BJ (cell line): ENCODE measurements around the gene PVALEF. TPM values are rescaled to one million over a fixed set of nuclear protein-coding genes. Genes with fewer than 3 reads are reported as not detected.

Experiments
- CTCF ChIA-PET: fragments of 350-600 bp; formaldehyde crosslinking; extraction: SDS; loops from one replicate; lab custom pipeline; 2021; ENCODE audit warnings: antibody characterized with exemption, inconsistent platforms; lab: Yijun Ruan, JAX
- POLR2A ChIA-PET: fragments of 300-600 bp; sonication (Branson Sonifier 250); formaldehyde crosslinking; extraction: SDS; loops from one replicate; lab custom pipeline; 2021; ENCODE audit warnings: antibody characterized with exemption; lab: Charles Lee
- DNase-seq: peaks from one replicate; pipeline ENCODE4 v3.0.0-alpha.2; 2011; ENCODE audit warnings: low read depth
- H3K27me3 ChIP-seq: 2 replicates; pipeline ENCODE4 v1.6.0; 2011; ENCODE audit warnings: low read length; ENCODE audit not compliant: control insufficient read depth, insufficient read depth
- H3K36me3 ChIP-seq: 2 replicates; pipeline ENCODE4 v1.5.1; 2011; ENCODE audit warnings: low read length; ENCODE audit not compliant: control insufficient read depth, insufficient read depth
- H3K4me3 ChIP-seq: 2 replicates; pipeline ENCODE4 v1.5.1; 2011; ENCODE audit warnings: low read depth, mild to moderate bottlenecking, control low read depth, low read length
- CTCF ChIP-seq: IDR thresholded peaks from 2 replicates; pipeline ENCODE4 v1.5.1; 2011; ENCODE audit warnings: low read depth, mild to moderate bottlenecking, control low read depth, inconsistent platforms, low read length, moderate library complexity; ENCODE audit not compliant: insufficient read depth
- polyA plus RNA-seq: library from polyadenylated mRNA; depleted of rRNA; stranded (reverse); fragments of >200 nt; gene quantifications from 2 replicates; pipeline ENCODE4 v1.2.3, GENCODE V29; 2011

PVALEF gene
- polyA plus RNA-seq, 1 experiment, result not detected

- CTCF ChIA-PET, result no interaction called here
- no peaks in the 10 kb centered on the region for H3K36me3 ChIP-seq
Observed at GRCh38 chr17:81126281-81127132, 38.8 kb upstream of the PVALEF start.

DNA sequence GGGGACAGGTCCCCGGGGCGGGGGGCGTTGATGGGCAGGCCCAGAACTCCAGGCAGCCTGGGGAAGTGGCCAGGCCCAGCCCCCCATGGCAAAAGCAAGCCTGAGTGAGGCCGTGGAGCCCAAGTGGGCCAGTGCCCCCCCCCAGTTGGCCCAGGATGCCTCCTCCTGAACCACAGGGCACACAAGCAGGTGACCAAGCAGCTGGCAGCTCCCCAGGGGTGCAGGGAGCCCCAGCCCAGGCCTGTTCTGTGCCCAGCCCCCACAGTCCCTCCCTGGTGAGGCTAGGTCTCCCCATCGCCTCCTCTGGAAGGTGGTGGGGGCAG is 38.2 kb upstream of the PVALEF start:
- CTCF ChIA-PET, result no interaction called here
- POLR2A ChIA-PET, result no interaction called here
- H3K27me3 ChIP-seq, result no peaks in the 10 kb centered on the region; the same call in 1 of the 2 replicates

More at GRCh38 chr17:81126281-81127132, 38.8 kb upstream of the PVALEF start:
- no peak for DNase-seq
- no peak for TF ChIP-seq CTCF
- POLR2A ChIA-PET, result no interaction called here
- peaks cover under 1% of the 10 kb centered on the region; the same call in 1 of the 2 replicates for H3K27me3 ChIP-seq
- no peak overlapping the region for H3K4me3 ChIP-seq

GRCh38 chr17:81127526-81128177 is 37.7 kb upstream of the PVALEF start:
- POLR2A ChIA-PET, result no interaction called here
- CTCF ChIA-PET, result interaction anchor here (0.5 kb wide), 1 partner anchor 73 kb away, joined by 4 read pairs; no protein-coding TSS in a partner anchor
- Histone ChIP-seq H3K27me3 (no peaks in the 10 kb centered on the region), H3K36me3 (no peaks in the 10 kb centered on the region), H3K4me3 (no peak overlapping the region)
- DNase-seq, result no peak
- TF ChIP-seq CTCF, result no peak

More for the DNA sequence above, 38.2 kb upstream of the PVALEF start:
- no peak for DNase-seq
- no peaks in the 10 kb centered on the region for H3K36me3 ChIP-seq
- TF ChIP-seq CTCF, result no peak
- H3K4me3 ChIP-seq, result no peak overlapping the region

- ChIA-PET CTCF (interaction anchor here (0.5 kb wide), 1 partner anchor 73 kb away, joined by 4 read pairs; no protein-coding TSS in a partner anchor), POLR2A (no interaction called here)
- no peak for DNase-seq
- Histone ChIP-seq H3K36me3 (no peaks in the 10 kb centered on the region), H3K27me3 (no peaks in the 10 kb centered on the region), H3K4me3 (no peak overlapping the region)
- TF ChIP-seq CTCF, result no peak
Observed at GRCh38 chr17:81128338-81128737, 37.0 kb upstream of the PVALEF start.

GRCh38 chr17:81128774-81129173 is 36.5 kb upstream of the PVALEF start:
- TF ChIP-seq CTCF, result no peak
- Histone ChIP-seq H3K4me3 (no peak overlapping the region), H3K36me3 (no peaks in the 10 kb centered on the region), H3K27me3 (no peaks in the 10 kb centered on the region)
- POLR2A ChIA-PET, result no interaction called here
- DNase-seq, result no peak
- CTCF ChIA-PET, result no interaction called here
